Thymus (tissue), 11 donors: ENCODE data around the gene SYT2. TPM values are rescaled to one million over a fixed set of nuclear protein-coding genes. Genes with fewer than 3 reads are reported as not detected.

Experiments
- DNase-seq, 9 donors: peaks; one replicate each; pipeline ENCODE4 v3.0.0-alpha.2; 2013; ENCODE audit warnings: low spot score in 9 of 9, low read depth in 6 of 9, missing footprints in 1 of 9
- H3K27ac ChIP-seq, 2 donors: one replicate each; pipeline ENCODE4 v1.5.1; 2013; ENCODE audit warnings: control low read depth in 1 of 2, low read depth in 1 of 2, low read length in 1 of 2, mild to moderate bottlenecking in 1 of 2, moderate library complexity in 1 of 2
- H3K27me3 ChIP-seq, 2 donors: one replicate each; pipeline ENCODE4 v1.5.1; 2013; ENCODE audit warnings: low read length in 1 of 2; ENCODE audit not compliant: control insufficient read depth in 2 of 2, insufficient read depth in 1 of 2
- H3K36me3 ChIP-seq, 2 donors: one replicate each; pipeline ENCODE4 v1.5.1; 2013; ENCODE audit warnings: low read length in 1 of 2, mild to moderate bottlenecking in 1 of 2, moderate library complexity in 1 of 2; ENCODE audit not compliant: control insufficient read depth in 2 of 2, insufficient read depth in 2 of 2
- H3K4me1 ChIP-seq, 2 donors: one replicate each; pipeline ENCODE4 v1.5.1; 2013; ENCODE audit warnings: low read length in 2 of 2; ENCODE audit not compliant: control insufficient read depth in 2 of 2, insufficient read depth in 2 of 2
- H3K4me3 ChIP-seq, 2 donors: one replicate each; pipeline ENCODE4 v1.5.1; 2013; ENCODE audit warnings: low read length in 2 of 2, control low read depth in 1 of 2, mild to moderate bottlenecking in 1 of 2
- H3K9me3 ChIP-seq, 2 donors: one replicate each; pipeline ENCODE4 v1.5.1; 2013; ENCODE audit warnings: low read length in 1 of 2, mild to moderate bottlenecking in 1 of 2; ENCODE audit not compliant: control insufficient read depth in 2 of 2, insufficient read depth in 1 of 2
- WGBS: extraction: QIAGEN DNeasy Blood & Tissue Kit; methylation state at CpG from one replicate; pipeline ENCODE4 v1.1.7; 2013; 5-methylcytosine and 5-hydroxymethylcytosine counted together
- polyA plus RNA-seq: library from polyadenylated mRNA; stranded (reverse); fragments of 200-250 nt; gene quantifications from one replicate; pipeline ENCODE4 v1.2.3, GENCODE V29; 2013
- total RNA-seq: library from RNA; stranded (reverse); fragments of 120-200 nt; gene quantifications from one replicate; pipeline ENCODE4 v1.2.4, GENCODE V29; 2013
- donor health status: healthy.

SYT2 gene
- total and polyA plus RNA-seq, 2 donors, result 0.05 to 0.09 TPM

- DNase-seq, result no peak
- Histone ChIP-seq H3K4me1 (no peaks in the 10 kb centered on the region), H3K9me3 (no peaks in the 10 kb centered on the region), H3K27ac (no peak overlapping the region), H3K36me3 (no peaks in the 10 kb centered on the region), H3K27me3 (no peaks in the 10 kb centered on the region), H3K4me3 (no peak overlapping the region)
- WGBS, result 76% methylated on average over 5 of the region's 5 CpGs
Observed at GRCh38 chr1:202671399-202671798, 38.9 kb downstream of the SYT2 start.

- WGBS, result 66% methylated on average over 3 of the region's 3 CpGs
- peaks cover 0 to 16% of the 10 kb centered on the region in 2 donors for H3K27me3 ChIP-seq
Observed at GRCh38 chr1:202665417-202665816, 44.8 kb downstream of the SYT2 start.

DNA sequence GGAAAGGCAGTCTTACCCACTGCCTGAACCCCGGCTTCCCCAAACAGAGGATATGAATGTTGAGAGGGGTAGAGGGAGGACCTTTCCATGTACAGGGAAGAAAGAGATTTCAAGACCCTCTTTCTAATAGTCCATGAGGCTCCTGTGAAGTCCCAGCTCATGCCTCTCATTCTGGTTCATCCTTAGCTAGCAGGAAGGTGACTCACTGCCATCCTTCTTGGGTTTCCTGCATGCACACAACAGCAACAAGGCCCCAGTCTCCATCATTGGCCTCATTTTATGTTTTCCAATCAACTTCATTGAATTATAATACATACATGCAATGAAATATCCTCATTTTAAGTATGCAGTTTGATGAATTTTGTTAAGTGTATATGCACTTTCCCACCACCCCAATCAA is 46.2 kb downstream of the SYT2 start:
- no peaks in the 10 kb centered on the region for H3K36me3 ChIP-seq
- peaks cover 0 to 21% of the 10 kb centered on the region in 2 donors for H3K27me3 ChIP-seq
- H3K4me1 ChIP-seq, result no peaks in the 10 kb centered on the region
- WGBS, result 98% methylated on average over 1 of the region's 1 CpG
- no peak overlapping the region for H3K4me3 ChIP-seq
- no peak overlapping the region for H3K27ac ChIP-seq
- DNase-seq, result no peak
- H3K9me3 ChIP-seq, result no peaks in the 10 kb centered on the region

More at GRCh38 chr1:202665417-202665816, 44.8 kb downstream of the SYT2 start:
- no peaks in the 10 kb centered on the region for H3K9me3 ChIP-seq
- H3K4me3 ChIP-seq, result no peak overlapping the region
- DNase-seq, result no peak
- no peaks in the 10 kb centered on the region for H3K4me1 ChIP-seq
- H3K36me3 ChIP-seq, result no peaks in the 10 kb centered on the region
- H3K27ac ChIP-seq, result no peak overlapping the region

GRCh38 chr1:202663131-202663530 is 47.1 kb downstream of the SYT2 start:
- Histone ChIP-seq H3K36me3 (no peaks in the 10 kb centered on the region), H3K4me1 (no peaks in the 10 kb centered on the region), H3K27me3 (peaks cover 0 to 26% of the 10 kb centered on the region in 2 donors), H3K9me3 (no peaks in the 10 kb centered on the region), H3K27ac (no peak overlapping the region), H3K4me3 (no peak overlapping the region)
- 78% methylated on average over 10 of the region's 10 CpGs for WGBS
- no peak for DNase-seq

- H3K4me1 ChIP-seq, result no peaks in the 10 kb centered on the region
- H3K27ac ChIP-seq, result no peak overlapping the region
- H3K9me3 ChIP-seq, result no peaks in the 10 kb centered on the region
- DNase-seq, result no peak
- WGBS, result 59% methylated on average over 5 of the region's 5 CpGs
- no peaks in the 10 kb centered on the region for H3K36me3 ChIP-seq
- no peak overlapping the region for H3K4me3 ChIP-seq
- peaks cover 0 to 35% of the 10 kb centered on the region in 2 donors for H3K27me3 ChIP-seq
Observed at GRCh38 chr1:202662081-202662480, 48.2 kb downstream of the SYT2 start.

GRCh38 chr1:202661136-202661845 is 49.0 kb downstream of the SYT2 start:
- WGBS, result 79% methylated on average over 13 of the region's 13 CpGs

DNA sequence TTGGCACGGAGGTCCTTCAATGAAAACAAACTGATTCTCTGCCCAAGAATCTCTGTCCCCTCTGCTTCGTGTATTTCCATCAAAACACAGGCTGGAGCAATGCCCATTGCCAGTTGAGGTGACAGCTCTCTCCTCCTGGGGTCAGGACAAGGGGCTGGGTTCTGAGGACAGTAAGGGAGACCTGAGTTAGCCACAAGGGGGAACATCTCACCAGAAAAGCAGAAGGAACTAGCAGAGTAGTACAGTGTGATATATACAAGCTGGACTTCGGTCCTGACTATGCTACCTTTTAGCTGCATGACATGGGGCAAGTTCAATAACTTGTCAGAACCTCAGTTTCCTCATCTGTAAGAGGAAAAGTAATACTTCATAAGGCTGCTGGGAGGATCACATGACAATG is 50.3 kb downstream of the SYT2 start:
- no peaks in the 10 kb centered on the region for H3K36me3 ChIP-seq
- no peak overlapping the region for H3K4me3 ChIP-seq
- WGBS, result 57% methylated on average over 3 of the region's 3 CpGs
- no peak overlapping the region for H3K27ac ChIP-seq
- no peaks in the 10 kb centered on the region for H3K4me1 ChIP-seq
- H3K9me3 ChIP-seq, result no peaks in the 10 kb centered on the region
- no peak for DNase-seq
- peaks cover 0 to 44% of the 10 kb centered on the region in 2 donors for H3K27me3 ChIP-seq

More at GRCh38 chr1:202661136-202661845, 49.0 kb downstream of the SYT2 start:
- H3K27ac ChIP-seq, result no peak overlapping the region
- no peaks in the 10 kb centered on the region for H3K4me1 ChIP-seq
- H3K36me3 ChIP-seq, result no peaks in the 10 kb centered on the region
- DNase-seq, result no peak
- H3K4me3 ChIP-seq, result no peak overlapping the region
- peaks cover 0 to 38% of the 10 kb centered on the region in 2 donors for H3K27me3 ChIP-seq
- no peaks in the 10 kb centered on the region for H3K9me3 ChIP-seq

DNA sequence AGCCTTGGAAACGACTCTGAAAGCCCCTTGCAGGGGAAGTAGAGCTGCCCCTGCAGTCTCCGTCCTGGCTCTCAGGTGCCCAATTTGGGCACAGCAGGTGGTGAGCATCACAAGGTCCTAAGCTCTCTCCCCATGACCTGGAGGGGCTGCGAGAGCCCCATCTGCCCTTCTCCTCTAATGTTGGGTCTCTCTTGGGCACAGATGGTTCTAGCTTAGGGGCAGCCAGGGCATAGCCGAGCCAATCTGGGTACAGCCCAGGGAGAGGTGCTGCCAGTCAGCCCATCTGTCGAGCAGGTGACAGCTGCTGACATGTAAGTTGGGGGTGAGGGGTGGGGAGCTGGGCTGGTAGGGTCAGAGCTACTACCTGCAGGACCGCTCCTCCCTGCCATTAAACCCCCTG is 50.7 kb downstream of the SYT2 start:
- Histone ChIP-seq H3K4me3 (no peak overlapping the region), H3K27ac (no peak overlapping the region), H3K36me3 (no peaks in the 10 kb centered on the region), H3K9me3 (no peaks in the 10 kb centered on the region), H3K27me3 (peaks cover 0 to 44% of the 10 kb centered on the region in 2 donors), H3K4me1 (no peaks in the 10 kb centered on the region)
- WGBS, result 66% methylated on average over 6 of the region's 6 CpGs
- DNase-seq, result no peak

GRCh38 chr1:202658769-202659168 is 51.5 kb downstream of the SYT2 start:
- Histone ChIP-seq H3K36me3 (no peaks in the 10 kb centered on the region), H3K27ac (no peak overlapping the region), H3K4me3 (no peak overlapping the region), H3K27me3 (peaks cover 0 to 45% of the 10 kb centered on the region in 2 donors), H3K4me1 (no peaks in the 10 kb centered on the region), H3K9me3 (no peaks in the 10 kb centered on the region)
- no peak for DNase-seq
- 83% methylated on average over 2 of the region's 2 CpGs for WGBS
